Measurements from ENCODE around the gene ISOC2.

GRCh38 chr19:55483706-55484592 is 22.5 kb upstream of the ISOC2 start:
- TF ChIP-seq POLR2A (IDR thresholded peaks at IDR 0.05; ENCODE audit: low read length), result no peak
- TF ChIP-seq GATA1 (IDR thresholded peaks at IDR 0.05; ENCODE audit: low read depth, low read length), result no peak

Measured in erythroblast (primary cell).